H9 (cell line): ENCODE results near the gene TRIM17. TPM values are rescaled to one million over a fixed set of nuclear protein-coding genes. Genes with fewer than 3 reads are reported as not detected.

Experiments
- DNase-seq: peaks from one replicate; pipeline ENCODE4 v3.0.0-alpha.2; 2017
- H2AFZ ChIP-seq: one replicate; pipeline ENCODE4 v1.6.1; 2013; ENCODE audit warnings: mild to moderate bottlenecking, low read length, control low read depth, moderate library complexity
- H2AK5ac ChIP-seq: 2 replicates; pipeline ENCODE4 v1.6.1; 2013; ENCODE audit warnings: low read length, control low read depth, mixed read lengths; ENCODE audit not compliant: insufficient read length
- H2BK120ac ChIP-seq: one replicate; pipeline ENCODE4 v1.6.1; 2013; ENCODE audit warnings: low read depth, mild to moderate bottlenecking, low read length, control low read depth, inconsistent platforms; ENCODE audit not compliant: poor library complexity, severe bottlenecking
- H2BK12ac ChIP-seq: 2 replicates; pipeline ENCODE4 v1.6.1; 2013; ENCODE audit warnings: low read length, control low read depth, mixed read lengths, low read depth; ENCODE audit not compliant: insufficient read length
- H2BK15ac ChIP-seq: 2 replicates; pipeline ENCODE4 v1.6.1; 2013; ENCODE audit warnings: low read depth, low read length, control low read depth
- H2BK20ac ChIP-seq: one replicate; pipeline ENCODE4 v1.6.1; 2013; ENCODE audit warnings: low read depth, mild to moderate bottlenecking, low read length, control low read depth, inconsistent platforms; ENCODE audit not compliant: poor library complexity, severe bottlenecking
- H2BK5ac ChIP-seq: 2 replicates; pipeline ENCODE4 v1.6.1; 2013; ENCODE audit warnings: low read length, control low read depth, mixed read lengths; ENCODE audit not compliant: insufficient read length
- H3K14ac ChIP-seq: 2 replicates; pipeline ENCODE4 v1.6.1; 2013; ENCODE audit warnings: low read length, control low read depth; ENCODE audit not compliant: insufficient read depth
- H3K18ac ChIP-seq: 2 replicates; pipeline ENCODE4 v1.6.1; 2013; ENCODE audit warnings: low read depth, mild to moderate bottlenecking, mixed read lengths, low read length, control low read depth; ENCODE audit not compliant: insufficient read length
- H3K23ac ChIP-seq: 2 replicates; pipeline ENCODE4 v1.6.1; 2013; ENCODE audit warnings: low read length, control low read depth, mixed read lengths, low read depth; ENCODE audit not compliant: insufficient read length
- H3K23me2 ChIP-seq: 2 replicates; pipeline ENCODE4 v1.6.1; 2013; ENCODE audit warnings: low read depth, mild to moderate bottlenecking, mixed read lengths, low read length, control low read depth; ENCODE audit not compliant: insufficient read length, poor library complexity, severe bottlenecking
- H3K27ac ChIP-seq: 2 replicates; pipeline ENCODE4 v1.5.1; 2013; ENCODE audit warnings: low read length, control low read depth, mixed read lengths, low read depth; ENCODE audit not compliant: insufficient read length
- H3K27me3 ChIP-seq: 2 replicates; pipeline ENCODE4 v1.6.1; 2013; ENCODE audit warnings: low read length, control low read depth, inconsistent platforms; ENCODE audit not compliant: insufficient read depth
- H3K4ac ChIP-seq: 2 replicates; pipeline ENCODE4 v1.6.1; 2013; ENCODE audit warnings: low read depth, mild to moderate bottlenecking, control low read depth, inconsistent platforms, low read length, moderate library complexity
- H3K4me1 ChIP-seq: 2 replicates; pipeline ENCODE4 v1.6.1; 2013; ENCODE audit warnings: low read length, control low read depth, inconsistent platforms; ENCODE audit not compliant: insufficient read depth
- H3K4me2 ChIP-seq: 2 replicates; pipeline ENCODE4 v1.6.1; 2013; ENCODE audit warnings: low read length, control low read depth, mixed read lengths; ENCODE audit not compliant: insufficient read length, insufficient read depth
- H3K56ac ChIP-seq: 2 replicates; pipeline ENCODE4 v1.6.1; 2013; ENCODE audit warnings: low read depth, mild to moderate bottlenecking, mixed read lengths, low read length, control low read depth; ENCODE audit not compliant: insufficient read length
- H3K79me1 ChIP-seq: 2 replicates; pipeline ENCODE4 v1.6.1; 2013; ENCODE audit warnings: low read depth, mild to moderate bottlenecking, moderate library complexity, low read length, control low read depth, inconsistent platforms; ENCODE audit not compliant: insufficient read depth, poor library complexity, severe bottlenecking
- H3K79me2 ChIP-seq: 2 replicates; pipeline ENCODE4 v1.6.1; 2013; ENCODE audit warnings: low read length, control low read depth, inconsistent platforms; ENCODE audit not compliant: insufficient read depth
- H3K9ac ChIP-seq: 2 replicates; pipeline ENCODE4 v1.6.1; 2013; ENCODE audit warnings: low read length, control low read depth, mixed read lengths; ENCODE audit not compliant: insufficient read length; ENCODE audit errors: extremely low read depth
- H3K9me3 ChIP-seq: one replicate; pipeline ENCODE4 v1.6.1; 2013; ENCODE audit warnings: low read depth, low read length, inconsistent platforms; ENCODE audit not compliant: control insufficient read depth
- H3T11ph ChIP-seq: one replicate; pipeline ENCODE4 v1.6.1; 2013; ENCODE audit warnings: mild to moderate bottlenecking, low read length, control low read depth, inconsistent platforms
- H4K20me1 ChIP-seq: one replicate; pipeline ENCODE4 v1.6.1; 2013; ENCODE audit not compliant: control insufficient read depth, insufficient read length, insufficient read depth
- H4K5ac ChIP-seq: 2 replicates; pipeline ENCODE4 v1.6.1; 2013; ENCODE audit warnings: low read depth, mild to moderate bottlenecking, mixed read lengths, low read length, control low read depth; ENCODE audit not compliant: insufficient read length
- H4K8ac ChIP-seq: replicated peaks from 2 replicates; pipeline ENCODE4 v1.6.1; 2013; ENCODE audit warnings: low read length, control low read depth, mixed read lengths, low read depth; ENCODE audit not compliant: insufficient read length
- H4K91ac ChIP-seq: 2 replicates; pipeline ENCODE4 v1.6.1; 2013; ENCODE audit warnings: low read depth, mild to moderate bottlenecking, moderate library complexity, mixed read lengths, low read length, control low read depth; ENCODE audit not compliant: insufficient read length
- H3K27ac Mint-ChIP-seq, 3 experiments: 2 replicates in 2 of 3; 3 replicates in 1 of 3; pipeline ENCODE4 v1.8.0; 2020 to 2021; ENCODE audit warnings: mixed read lengths in 3 of 3, mild to moderate bottlenecking in 1 of 3, moderate library complexity in 1 of 3
- H3K27me3 Mint-ChIP-seq: 2 replicates; pipeline ENCODE4 v1.8.0; 2021; ENCODE audit warnings: low read depth, mild to moderate bottlenecking, moderate library complexity, mixed read lengths
- H3K36me3 Mint-ChIP-seq, 3 experiments: 2 replicates in 2 of 3; 3 replicates in 1 of 3; pipeline ENCODE4 v1.8.0; 2020 to 2021; ENCODE audit warnings: low read depth in 3 of 3, mixed read lengths in 3 of 3; ENCODE audit not compliant: insufficient read depth in 1 of 3
- H3K4me1 Mint-ChIP-seq, 2 experiments: 2 replicates each; pipeline ENCODE4 v1.8.0; 2020; ENCODE audit warnings: mixed read lengths in 2 of 2
- H3K4me3 Mint-ChIP-seq, 2 experiments: 2 replicates in 1 of 2; 3 replicates in 1 of 2; pipeline ENCODE4 v1.8.0; 2020 to 2021; ENCODE audit warnings: mild to moderate bottlenecking in 2 of 2, mixed read lengths in 2 of 2, moderate library complexity in 1 of 2
- H3K9me3 Mint-ChIP-seq, 2 experiments: 2 replicates in 1 of 2; 3 replicates in 1 of 2; pipeline ENCODE4 v1.8.0; 2020; ENCODE audit warnings: mild to moderate bottlenecking in 2 of 2, mixed read lengths in 2 of 2, moderate library complexity in 1 of 2
- WGBS: extraction: QIAGEN DNeasy Blood & Tissue Kit; methylation state at CpG from one replicate; pipeline ENCODE4 v1.1.7; 2013; ENCODE audit warnings: missing lambda C conversion rate, low lambda C conversion rate, mixed read lengths; ENCODE audit not compliant: insufficient read length; ENCODE audit errors: extremely low coverage; 5-methylcytosine and 5-hydroxymethylcytosine counted together
- total RNA-seq: library from RNA; stranded (reverse); gene quantifications from 2 replicates; pipeline ENCODE4 v1.2.1, GENCODE V29; 2021
- TF ChIP-seq, protein P1 (sequence below): fragments of 200-600 bp; sonication (generic); conservative IDR thresholded peaks from 3 replicates; pipeline ENCODE4 v1.8.0; 2021; ENCODE audit warnings: antibody characterized with exemption, mild to moderate bottlenecking

TRIM17 gene
- total RNA-seq, 1 experiment from 2014 or later: 2.8 TPM

DNA sequence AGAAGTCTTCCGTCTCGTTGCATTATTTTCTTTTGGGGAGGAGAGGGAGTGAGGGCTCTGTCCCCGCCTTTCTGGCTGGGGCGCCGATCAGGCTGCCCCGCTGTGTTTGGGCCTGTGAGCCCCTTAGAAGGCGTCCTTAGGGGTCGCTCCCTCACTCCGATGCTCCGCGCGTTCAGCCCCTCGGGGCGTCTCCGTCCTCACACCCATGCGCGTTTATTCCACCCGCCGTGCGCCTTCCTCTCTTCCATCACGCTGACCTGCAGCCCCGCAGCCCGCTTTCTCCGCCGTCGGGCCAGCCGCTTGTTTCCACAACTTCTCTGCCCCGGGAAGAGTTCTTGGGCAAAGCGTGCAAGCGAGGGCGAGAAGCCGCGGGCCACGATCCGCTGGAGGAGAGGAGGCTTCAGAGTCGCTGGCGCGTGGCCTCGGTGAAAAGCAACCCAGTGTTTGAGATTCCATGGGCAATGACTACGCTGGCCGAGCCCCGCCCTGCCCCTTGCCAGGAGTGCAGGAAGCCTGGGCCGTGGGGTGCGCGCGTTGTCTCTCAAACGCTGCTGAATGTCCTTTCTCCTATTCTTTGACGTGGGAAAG, 37.7 kb downstream of the TRIM17 start:
- Histone ChIP-seq H4K8ac (no peak overlapping the region), H3K23ac (no peak overlapping the region), H3K4me2 (peak overlapping the region; percentile 55), H3K23me2 (peaks cover 12% of the 10 kb centered on the region), H3K4me1 (no peaks in the 10 kb centered on the region), H3K4ac (no peak overlapping the region), H4K5ac (no peak overlapping the region), H4K91ac (no peak overlapping the region), H3K27me3 (peaks cover 9% of the 10 kb centered on the region; the same call in 1 of the 2 replicates), H2BK20ac (no peak overlapping the region), H4K20me1 (no peaks in the 10 kb centered on the region), H2BK15ac (no peak overlapping the region), H3K9ac (no peak overlapping the region), H2AK5ac (no peak overlapping the region), H3K18ac (no peak overlapping the region), H2BK12ac (no peak overlapping the region), H2BK120ac (no peak overlapping the region), H3K56ac (no peak overlapping the region), H3T11ph (no peak overlapping the region), H3K9me3 (no peaks in the 10 kb centered on the region), H3K79me1 (no peaks in the 10 kb centered on the region), H3K79me2 (no peaks in the 10 kb centered on the region), H3K14ac (no peak overlapping the region), H2AFZ (no peak overlapping the region), H2BK5ac (no peak overlapping the region), H3K27ac (no peak overlapping the region)
- peaks cover 9 to 17% of the 10 kb centered on the region in 2 experiments for H3K4me1 Mint-ChIP-seq
- H3K36me3 Mint-ChIP-seq: no peaks in the 10 kb centered on the region
- peak overlapping the region; percentile 83 to 90 for H3K4me3 Mint-ChIP-seq
- H3K27ac Mint-ChIP-seq: no peak overlapping the region; a peak in 2 of 7 replicates
- TF ChIP-seq, protein P1, sequence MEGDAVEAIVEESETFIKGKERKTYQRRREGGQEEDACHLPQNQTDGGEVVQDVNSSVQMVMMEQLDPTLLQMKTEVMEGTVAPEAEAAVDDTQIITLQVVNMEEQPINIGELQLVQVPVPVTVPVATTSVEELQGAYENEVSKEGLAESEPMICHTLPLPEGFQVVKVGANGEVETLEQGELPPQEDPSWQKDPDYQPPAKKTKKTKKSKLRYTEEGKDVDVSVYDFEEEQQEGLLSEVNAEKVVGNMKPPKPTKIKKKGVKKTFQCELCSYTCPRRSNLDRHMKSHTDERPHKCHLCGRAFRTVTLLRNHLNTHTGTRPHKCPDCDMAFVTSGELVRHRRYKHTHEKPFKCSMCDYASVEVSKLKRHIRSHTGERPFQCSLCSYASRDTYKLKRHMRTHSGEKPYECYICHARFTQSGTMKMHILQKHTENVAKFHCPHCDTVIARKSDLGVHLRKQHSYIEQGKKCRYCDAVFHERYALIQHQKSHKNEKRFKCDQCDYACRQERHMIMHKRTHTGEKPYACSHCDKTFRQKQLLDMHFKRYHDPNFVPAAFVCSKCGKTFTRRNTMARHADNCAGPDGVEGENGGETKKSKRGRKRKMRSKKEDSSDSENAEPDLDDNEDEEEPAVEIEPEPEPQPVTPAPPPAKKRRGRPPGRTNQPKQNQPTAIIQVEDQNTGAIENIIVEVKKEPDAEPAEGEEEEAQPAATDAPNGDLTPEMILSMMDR: no peak; the same call in 2 of the 3 replicates
- H3K27me3 Mint-ChIP-seq: peaks cover 61% of the 10 kb centered on the region
- no CpG with 5 or more reads among the region's 48 CpGs for WGBS
- DNase-seq: no peak
- no peaks in the 10 kb centered on the region for H3K9me3 Mint-ChIP-seq
